Amygdala (tissue), 56 donors: Measurements from ENCODE around the gene GARIN5A.

Experiments used
- DNase-seq, 56 donors: peaks; one replicate each; lab custom pipeline; 2025; lab: John Stamatoyannopoulos, UW

Gene GARIN5A

GRCh38 chr19:50476224-50476906, at the start of gene GARIN5A, which contains the start of gene EMC10:
GARIN5A (minus strand) TSS chr19:50476848; CDS start chr19:50476388, 460 bp downstream.
EMC10 (plus strand) TSS chr19:50476507; CDS start chr19:50476545, 38 bp downstream.
- peak; percentile 48 to 96 (median 83) for DNase-seq

GRCh38 chr19:50522881-50523280, 46.2 kb upstream of the GARIN5A start:
- DNase-seq = no peak

GRCh38 chr19:50520822-50521465, 44.3 kb upstream of the GARIN5A start:
- no peak for DNase-seq

- DNase-seq = no peak
Observed at GRCh38 chr19:50519006-50519575, 42.4 kb upstream of the GARIN5A start.

- DNase-seq = no peak
Observed at GRCh38 chr19:50518091-50519005, 41.7 kb upstream of the GARIN5A start.

- no peak for DNase-seq
Observed at GRCh38 chr19:50517704-50518075, 41.0 kb upstream of the GARIN5A start.

GRCh38 chr19:50516964-50517703, 40.5 kb upstream of the GARIN5A start:
- DNase-seq = no peak

- DNase-seq = no peak
Observed at GRCh38 chr19:50516456-50516855, 39.8 kb upstream of the GARIN5A start.

- DNase-seq = no peak
Observed at GRCh38 chr19:50515168-50515561, 38.5 kb upstream of the GARIN5A start.

GRCh38 chr19:50514346-50515167, 37.9 kb upstream of the GARIN5A start:
- peak in 51 of 56 donors; percentile 31 to 89 (median 73) for DNase-seq

GRCh38 chr19:50513746-50514345, 37.2 kb upstream of the GARIN5A start, which contains the start of gene ASPDH:
ASPDH (minus strand) TSS chr19:50513913; CDS start chr19:50513823, 90 bp downstream.
- peak in 28 of 56 donors; percentile 20 to 69 (median 52) for DNase-seq

- DNase-seq = peak in 2 of 56 donors; percentile 30 to 37
Observed at GRCh38 chr19:50512999-50513745, 36.5 kb upstream of the GARIN5A start.

GRCh38 chr19:50512112-50512998, 35.7 kb upstream of the GARIN5A start:
- peak in 1 of 56 donors; percentile 31 for DNase-seq

- peak; percentile 81 to 99 (median 98) for DNase-seq
Observed at GRCh38 chr19:50511069-50511822, 34.6 kb upstream of the GARIN5A start, which contains the start of gene JOSD2. JOSD2 (minus strand) TSS chr19:50511191; CDS start chr19:50510431, 760 bp downstream.

- DNase-seq = peak in 8 of 56 donors; percentile 86 to 98 (median 91)
Observed at GRCh38 chr19:50510700-50511068, 34.0 kb upstream of the GARIN5A start.
